Smooth muscle cell (in vitro differentiated cells): Measurements from ENCODE around the gene KAT6B. TPM values are rescaled to one million over a fixed set of nuclear protein-coding genes. Genes with fewer than 3 reads are reported as not detected.
"Not testable (repeated sequence)": the region's sequence is repeated elsewhere in the genome, so short reads cannot be mapped to it uniquely, and the experiment has no call there.

Experiments
- DNase-seq: peaks from one replicate; lab custom pipeline; 2025; ENCODE audit not compliant: unreplicated experiment; lab: John Stamatoyannopoulos, UW
- H2AFZ ChIP-seq: fragments of 200-600 bp; sonication (generic); 2 replicates; pipeline ENCODE4 v1.6.0; 2016; ENCODE audit warnings: antibody characterized with exemption, low read depth, mild to moderate bottlenecking
- H3F3A ChIP-seq: fragments of 200-600 bp; sonication (generic); 2 replicates; pipeline ENCODE4 v1.6.0; 2017; ENCODE audit warnings: antibody characterized with exemption, low read depth
- H3K27ac ChIP-seq: fragments of 200-600 bp; sonication (generic); 2 replicates; pipeline ENCODE4 v1.5.1; 2016; ENCODE audit warnings: low read depth, mild to moderate bottlenecking
- H3K27me3 ChIP-seq: fragments of 200-600 bp; sonication (generic); 2 replicates; pipeline ENCODE4 v1.6.1; 2016; ENCODE audit warnings: low read depth, mild to moderate bottlenecking
- H3K36me3 ChIP-seq: fragments of 200-600 bp; sonication (generic); 2 replicates; pipeline ENCODE4 v1.5.1; 2016; ENCODE audit warnings: low read depth
- H3K4me1 ChIP-seq: fragments of 200-600 bp; sonication (generic); 2 replicates; pipeline ENCODE4 v1.5.1; 2016; ENCODE audit warnings: low read depth
- H3K4me2 ChIP-seq: fragments of 200-600 bp; sonication (generic); 2 replicates; pipeline ENCODE4 v1.6.0; 2016; ENCODE audit warnings: mild to moderate bottlenecking
- H3K4me3 ChIP-seq: fragments of 200-600 bp; sonication (generic); 2 replicates; pipeline ENCODE4 v1.5.1; 2016; ENCODE audit warnings: mild to moderate bottlenecking
- H3K79me2 ChIP-seq: fragments of 200-600 bp; sonication (generic); 2 replicates; pipeline ENCODE4 v1.6.0; 2016; ENCODE audit warnings: low read depth, mild to moderate bottlenecking
- H3K9ac ChIP-seq: fragments of 200-600 bp; sonication (generic); 2 replicates; pipeline ENCODE4 v1.6.0; 2016; ENCODE audit warnings: low read depth
- H3K9me3 ChIP-seq: fragments of 200-600 bp; sonication (generic); replicated peaks from 2 replicates; pipeline ENCODE4 v1.5.1; 2016; ENCODE audit warnings: low read depth
- H4K20me1 ChIP-seq: fragments of 200-600 bp; sonication (generic); 2 replicates; pipeline ENCODE4 v1.6.0; 2016; ENCODE audit warnings: low read depth
- WGBS: methylation state at CpG from one replicate; pipeline ENCODE4 v1.1.7; 2016; ENCODE audit warnings: low lambda C conversion rate; 5-methylcytosine and 5-hydroxymethylcytosine counted together
- polyA plus RNA-seq: library from polyadenylated mRNA; unstranded; fragments of >200 nt; fragmentation: Nextera tagmentation; extraction: Ambion mirVana; gene quantifications from 2 replicates; pipeline ENCODE4 v1.2.1, GENCODE V29; 2016
- total RNA-seq: library from RNA; depleted of rRNA; stranded (reverse); fragments of >200 nt; gene quantifications from 2 replicates; pipeline ENCODE4 v1.2.3, GENCODE V29; 2014
- TF ChIP-seq, protein P1 (sequence below): fragments of 200-600 bp; sonication (generic); IDR thresholded peaks from 2 replicates; pipeline ENCODE4 v1.5.1; 2017; ENCODE audit warnings: borderline replicate concordance, mild to moderate bottlenecking, antibody characterized with exemption; ENCODE audit not compliant: insufficient read depth, poor library complexity, severe bottlenecking

KAT6B gene
- total and polyA plus RNA-seq, 2 experiments from 2014 or later = 9.0 to 19.8 TPM

DNA sequence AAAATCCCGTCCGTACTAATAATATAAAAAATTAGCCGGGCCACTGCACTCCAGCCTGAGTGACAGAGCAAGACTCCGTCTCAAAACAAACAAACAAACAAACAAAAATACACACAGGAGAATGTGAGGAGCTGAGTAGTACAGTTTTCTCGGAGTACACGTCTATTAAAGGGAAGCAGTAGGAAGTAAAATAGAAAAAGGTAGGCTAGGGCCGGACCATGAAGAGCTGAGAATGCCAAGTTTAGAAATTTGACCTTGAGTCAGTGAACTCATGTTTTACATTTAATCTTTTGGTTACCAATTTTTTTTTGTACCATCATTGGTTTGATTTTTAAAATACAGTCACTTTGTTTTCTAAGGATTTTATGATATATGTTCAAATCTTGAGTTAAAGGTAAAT, 64.1 kb downstream of the KAT6B start:
- no peaks in the 10 kb centered on the region for H3K27me3 ChIP-seq
- peaks cover 24% of the 10 kb centered on the region for H3K79me2 ChIP-seq

DNA sequence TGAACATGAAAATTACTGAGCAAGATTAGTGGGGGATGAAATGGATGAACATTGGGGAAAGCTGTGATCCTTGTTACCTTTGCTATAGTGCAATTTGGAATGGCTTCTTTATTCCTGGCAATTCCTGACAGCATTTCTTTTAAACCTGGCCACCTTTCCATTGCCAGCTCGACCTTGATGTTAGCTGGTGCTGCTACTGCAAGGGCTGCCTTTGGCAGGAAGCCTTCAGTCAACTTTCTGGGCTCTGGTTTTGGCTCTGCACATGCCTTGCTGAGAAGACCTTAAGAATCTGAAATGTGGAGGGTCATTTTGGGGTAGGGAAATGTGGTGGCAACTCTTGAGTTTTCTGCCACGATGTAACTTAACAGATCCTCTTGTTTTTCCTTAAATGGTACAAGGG, 64.7 kb downstream of the KAT6B start:
- Histone ChIP-seq H3K27ac (no peak overlapping the region), H3K79me2 (peaks cover 28% of the 10 kb centered on the region), H3K36me3 (no peaks in the 10 kb centered on the region), H3K27me3 (no peaks in the 10 kb centered on the region), H3K9me3 (no peaks in the 10 kb centered on the region), H3K4me2 (no peak overlapping the region), H4K20me1 (peaks cover 95% of the 10 kb centered on the region), H2AFZ (no peak overlapping the region), H3K9ac (no peak overlapping the region), H3K4me1 (no peaks in the 10 kb centered on the region), H3F3A (no peaks in the 10 kb centered on the region), H3K4me3 (no peak overlapping the region)
- 95% methylated on average over 2 of the region's 2 CpGs for WGBS
- TF ChIP-seq, protein P1, sequence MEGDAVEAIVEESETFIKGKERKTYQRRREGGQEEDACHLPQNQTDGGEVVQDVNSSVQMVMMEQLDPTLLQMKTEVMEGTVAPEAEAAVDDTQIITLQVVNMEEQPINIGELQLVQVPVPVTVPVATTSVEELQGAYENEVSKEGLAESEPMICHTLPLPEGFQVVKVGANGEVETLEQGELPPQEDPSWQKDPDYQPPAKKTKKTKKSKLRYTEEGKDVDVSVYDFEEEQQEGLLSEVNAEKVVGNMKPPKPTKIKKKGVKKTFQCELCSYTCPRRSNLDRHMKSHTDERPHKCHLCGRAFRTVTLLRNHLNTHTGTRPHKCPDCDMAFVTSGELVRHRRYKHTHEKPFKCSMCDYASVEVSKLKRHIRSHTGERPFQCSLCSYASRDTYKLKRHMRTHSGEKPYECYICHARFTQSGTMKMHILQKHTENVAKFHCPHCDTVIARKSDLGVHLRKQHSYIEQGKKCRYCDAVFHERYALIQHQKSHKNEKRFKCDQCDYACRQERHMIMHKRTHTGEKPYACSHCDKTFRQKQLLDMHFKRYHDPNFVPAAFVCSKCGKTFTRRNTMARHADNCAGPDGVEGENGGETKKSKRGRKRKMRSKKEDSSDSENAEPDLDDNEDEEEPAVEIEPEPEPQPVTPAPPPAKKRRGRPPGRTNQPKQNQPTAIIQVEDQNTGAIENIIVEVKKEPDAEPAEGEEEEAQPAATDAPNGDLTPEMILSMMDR = no peak
- no peak for DNase-seq

More for the DNA sequence above, 64.1 kb downstream of the KAT6B start:
- Histone ChIP-seq H3K4me3 (no peak overlapping the region), H2AFZ (no peak overlapping the region), H3K4me1 (no peaks in the 10 kb centered on the region), H3K9me3 (no peaks in the 10 kb centered on the region), H3F3A (no peaks in the 10 kb centered on the region), H3K9ac (no peak overlapping the region), H4K20me1 (peaks cover 95% of the 10 kb centered on the region), H3K27ac (no peak overlapping the region), H3K4me2 (no peak overlapping the region), H3K36me3 (no peaks in the 10 kb centered on the region)
- TF ChIP-seq, protein P1 = no peak
- WGBS = 97% methylated on average over 7 of the region's 7 CpGs
- DNase-seq = no peak

DNA sequence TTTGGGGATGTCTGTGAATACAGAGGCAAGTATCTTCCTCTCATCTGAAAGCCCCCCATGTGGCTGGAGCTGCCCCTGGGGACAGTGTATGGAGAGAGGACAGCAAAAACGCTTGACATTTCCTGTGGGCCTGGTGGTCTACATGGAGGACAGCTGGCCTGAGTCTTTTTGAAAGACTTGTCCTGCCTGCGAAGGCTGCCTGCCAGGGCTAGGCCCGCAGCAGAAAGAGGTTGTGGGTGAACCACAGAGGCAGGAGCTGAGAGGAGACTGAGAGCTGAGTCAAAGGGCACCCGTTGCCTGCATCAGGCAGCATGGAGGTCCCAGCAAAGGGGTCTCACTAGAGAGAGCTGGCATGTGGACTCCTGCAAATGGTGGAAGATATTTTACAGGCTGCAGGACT, 66.4 kb downstream of the KAT6B start:
- WGBS = 92% methylated on average over 4 of the region's 4 CpGs
- Histone ChIP-seq H3K27ac (no peak overlapping the region), H3K9me3 (no peaks in the 10 kb centered on the region), H4K20me1 (peaks cover 95% of the 10 kb centered on the region), H2AFZ (no peak overlapping the region), H3F3A (no peaks in the 10 kb centered on the region), H3K9ac (no peak overlapping the region), H3K36me3 (no peaks in the 10 kb centered on the region), H3K27me3 (no peaks in the 10 kb centered on the region), H3K79me2 (peaks cover 28% of the 10 kb centered on the region), H3K4me1 (no peaks in the 10 kb centered on the region), H3K4me2 (no peak overlapping the region), H3K4me3 (no peak overlapping the region)
- TF ChIP-seq, protein P1 = no peak
- no peak for DNase-seq

DNA sequence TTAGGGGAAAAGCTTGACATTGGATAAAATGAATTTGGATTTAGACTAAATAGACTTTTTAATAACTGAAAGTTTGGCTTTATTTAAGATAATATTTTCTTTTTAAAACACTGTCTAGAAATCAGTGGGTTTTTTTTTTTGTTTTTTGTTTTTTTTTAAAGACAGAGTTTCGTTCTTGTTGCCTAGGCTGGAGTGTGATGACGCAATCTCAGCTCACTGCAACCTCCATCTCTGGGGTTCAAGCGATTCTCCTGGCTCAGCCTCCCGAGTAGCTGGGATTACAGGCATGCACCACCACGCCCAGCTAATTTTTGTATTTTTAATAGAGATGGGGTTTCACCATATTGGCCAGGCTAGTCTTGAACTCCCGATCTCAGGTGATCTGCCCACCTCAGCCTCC, 66.9 kb downstream of the KAT6B start:
- H3K4me1 ChIP-seq, H3K4me3 ChIP-seq, H3F3A ChIP-seq, H3K4me2 ChIP-seq, H3K27ac ChIP-seq, H3K27me3 ChIP-seq, H3K9ac ChIP-seq, DNase-seq, H3K36me3 ChIP-seq, H3K9me3 ChIP-seq, H2AFZ ChIP-seq: not testable (repeated sequence)
- Histone ChIP-seq H3K79me2 (peaks cover 28% of the 10 kb centered on the region), H4K20me1 (peaks cover 95% of the 10 kb centered on the region)
- WGBS = 99% methylated on average over 6 of the region's 6 CpGs
